BE2C (cell line): Measurements from ENCODE around the gene ABR.

ENCODE experiments used
- DNase-seq: peaks from one replicate; pipeline ENCODE4 v3.0.0-alpha.2; 2020
- H3K27me3 ChIP-seq: fragments of 250-450 bp; sonication (Bioruptor Pico); 2 replicates; pipeline ENCODE4 v1.5.1; 2020; ENCODE audit warnings: mild to moderate bottlenecking
- H3K36me3 ChIP-seq: fragments of 250-450 bp; sonication (Bioruptor Pico); 2 replicates; pipeline ENCODE4 v1.5.1; 2020; ENCODE audit warnings: mild to moderate bottlenecking
- H3K4me1 ChIP-seq: fragments of 250-450 bp; sonication (Bioruptor Pico); 2 replicates; pipeline ENCODE4 v1.5.1; 2020
- H3K4me3 ChIP-seq: 2 replicates; pipeline ENCODE4 v1.5.1; 2011; ENCODE audit warnings: low read depth, low read length
- H3K9me3 ChIP-seq: fragments of 250-450 bp; sonication (Bioruptor Pico); 2 replicates; pipeline ENCODE4 v1.5.1; 2020
- CTCF ChIP-seq: IDR thresholded peaks from 2 replicates; pipeline ENCODE4 v1.5.1; 2012; ENCODE audit warnings: mild to moderate bottlenecking, low read depth, low read length

The ABR gene

GRCh38 chr17:1038459-1039122 lies 141.2 kb downstream of the ABR start:
- Histone ChIP-seq H3K9me3 (no peaks in the 10 kb centered on the region), H3K27me3 (no peaks in the 10 kb centered on the region), H3K4me1 (no peaks in the 10 kb centered on the region), H3K4me3 (no peak overlapping the region), H3K36me3 (no peaks in the 10 kb centered on the region)
- DNase-seq = no peak
- TF ChIP-seq CTCF = no peak

DNA sequence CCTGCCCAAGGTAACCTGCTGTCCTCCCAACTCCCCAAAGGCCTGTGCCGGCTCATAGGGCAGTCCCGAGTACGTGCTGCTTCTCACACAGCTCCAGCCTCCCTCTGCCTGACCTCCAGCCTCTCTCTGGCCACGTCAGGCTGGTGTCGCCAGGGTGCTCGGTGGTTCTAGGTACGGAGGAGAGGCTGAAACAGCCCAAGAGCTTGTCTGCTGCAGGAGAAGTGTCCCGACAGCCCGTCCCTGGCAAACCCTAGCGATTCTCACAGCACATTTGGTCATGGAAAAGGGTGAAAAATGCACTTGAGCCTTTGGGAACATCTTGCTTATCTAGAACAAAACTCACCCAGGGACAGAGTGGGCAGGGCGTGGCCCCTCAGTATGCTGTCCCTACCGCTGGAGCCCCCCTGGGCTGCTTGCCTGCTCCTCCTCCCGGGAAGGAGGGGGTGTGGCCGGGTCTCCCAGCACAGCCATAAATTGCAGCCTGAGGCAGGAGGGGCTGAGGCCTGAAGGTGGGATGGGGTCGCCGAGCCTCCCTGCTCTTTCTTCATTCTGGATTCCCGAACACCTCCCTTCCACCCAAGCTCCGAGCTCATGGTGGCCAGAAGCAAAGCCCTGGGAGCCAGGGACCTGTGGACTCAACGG lies 142.4 kb downstream of the ABR start:
- no peaks in the 10 kb centered on the region for H3K27me3 ChIP-seq
- DNase-seq = no peak
- no peaks in the 10 kb centered on the region for H3K4me1 ChIP-seq
- H3K36me3 ChIP-seq = no peaks in the 10 kb centered on the region
- TF ChIP-seq CTCF = no peak
- H3K9me3 ChIP-seq = no peaks in the 10 kb centered on the region
- no peak overlapping the region for H3K4me3 ChIP-seq

- no peaks in the 10 kb centered on the region for H3K36me3 ChIP-seq
- DNase-seq = no peak
- H3K4me1 ChIP-seq = no peaks in the 10 kb centered on the region
- H3K27me3 ChIP-seq = no peaks in the 10 kb centered on the region
- no peak overlapping the region for H3K4me3 ChIP-seq
- no peaks in the 10 kb centered on the region for H3K9me3 ChIP-seq
- TF ChIP-seq CTCF = no peak
These were observed 142.9 kb downstream of the ABR start for GRCh38 chr17:1036845-1037237.

- no peak overlapping the region for H3K4me3 ChIP-seq
- no peaks in the 10 kb centered on the region for H3K36me3 ChIP-seq
- H3K27me3 ChIP-seq = no peaks in the 10 kb centered on the region
- DNase-seq = no peak
- TF ChIP-seq CTCF = no peak
- H3K9me3 ChIP-seq = no peaks in the 10 kb centered on the region
- H3K4me1 ChIP-seq = no peaks in the 10 kb centered on the region
These were observed 143.5 kb downstream of the ABR start for GRCh38 chr17:1036171-1036844.

GRCh38 chr17:1035546-1036170 lies 144.1 kb downstream of the ABR start:
- Histone ChIP-seq H3K9me3 (no peaks in the 10 kb centered on the region), H3K4me1 (peaks cover 3% of the 10 kb centered on the region), H3K4me3 (no peak overlapping the region), H3K36me3 (no peaks in the 10 kb centered on the region), H3K27me3 (no peaks in the 10 kb centered on the region)
- DNase-seq = no peak
- TF ChIP-seq CTCF = no peak
